ENCODE data around the gene ZNF202. TPM values are rescaled to one million over a fixed set of nuclear protein-coding genes. Genes with fewer than 3 reads are reported as not detected.

The ZNF202 gene
- 8.0 and 10.0 TPM in 2 replicates for polyA plus RNA-seq (2011; rRNA removed)
- 9.7 and 10.8 TPM in 2 replicates for polyA minus RNA-seq (2011; rRNA and poly(A)+ RNA removed)

DNA sequence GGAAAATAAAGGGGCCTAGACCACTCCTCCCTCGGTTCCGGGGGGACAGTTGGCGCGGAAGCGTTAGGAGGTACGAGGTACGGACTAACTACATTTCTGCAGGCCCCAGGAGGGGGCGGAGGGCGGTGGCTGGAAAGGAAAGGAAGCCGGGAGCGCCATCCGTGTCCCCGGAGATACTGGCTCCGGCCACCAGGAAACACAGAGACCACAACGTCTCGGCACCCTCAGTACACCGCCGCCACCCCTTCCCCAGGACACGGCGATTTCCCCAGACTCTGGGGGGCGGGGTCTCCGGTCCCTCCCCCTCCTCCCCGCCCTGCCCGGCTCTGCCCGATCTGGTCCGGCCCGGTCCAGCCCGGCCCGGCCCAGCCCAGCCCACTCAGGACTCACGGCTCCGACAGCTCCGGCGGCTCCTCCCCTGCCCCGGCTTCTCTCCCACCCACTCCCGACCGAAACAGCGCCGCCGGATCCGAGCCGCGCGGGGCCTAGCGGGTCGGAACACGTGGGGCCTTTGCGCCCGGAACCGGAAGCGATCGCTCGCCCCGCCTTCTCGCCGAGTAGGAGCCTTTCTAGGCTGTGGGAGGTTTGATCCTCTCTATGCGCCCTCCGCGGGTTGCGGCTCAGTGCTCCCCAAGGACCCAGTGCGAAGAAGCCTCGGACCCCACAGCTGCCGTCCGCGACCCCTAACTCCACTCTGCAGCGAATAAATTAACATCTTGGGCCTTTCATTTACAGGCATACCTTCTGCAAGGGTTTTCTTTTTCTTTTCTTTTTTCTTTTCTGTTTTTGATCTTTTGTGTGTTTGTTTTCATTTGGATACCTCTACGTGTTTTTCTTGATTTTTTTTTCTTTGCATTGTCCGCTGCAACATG is at the start of gene ZNF202:
ZNF202 (minus strand) TSS at position 502 of the 872 bp plus-strand sequence. CDS start 10,772 bp downstream, outside the sequence.
- TF ChIP-seq, protein P1, sequence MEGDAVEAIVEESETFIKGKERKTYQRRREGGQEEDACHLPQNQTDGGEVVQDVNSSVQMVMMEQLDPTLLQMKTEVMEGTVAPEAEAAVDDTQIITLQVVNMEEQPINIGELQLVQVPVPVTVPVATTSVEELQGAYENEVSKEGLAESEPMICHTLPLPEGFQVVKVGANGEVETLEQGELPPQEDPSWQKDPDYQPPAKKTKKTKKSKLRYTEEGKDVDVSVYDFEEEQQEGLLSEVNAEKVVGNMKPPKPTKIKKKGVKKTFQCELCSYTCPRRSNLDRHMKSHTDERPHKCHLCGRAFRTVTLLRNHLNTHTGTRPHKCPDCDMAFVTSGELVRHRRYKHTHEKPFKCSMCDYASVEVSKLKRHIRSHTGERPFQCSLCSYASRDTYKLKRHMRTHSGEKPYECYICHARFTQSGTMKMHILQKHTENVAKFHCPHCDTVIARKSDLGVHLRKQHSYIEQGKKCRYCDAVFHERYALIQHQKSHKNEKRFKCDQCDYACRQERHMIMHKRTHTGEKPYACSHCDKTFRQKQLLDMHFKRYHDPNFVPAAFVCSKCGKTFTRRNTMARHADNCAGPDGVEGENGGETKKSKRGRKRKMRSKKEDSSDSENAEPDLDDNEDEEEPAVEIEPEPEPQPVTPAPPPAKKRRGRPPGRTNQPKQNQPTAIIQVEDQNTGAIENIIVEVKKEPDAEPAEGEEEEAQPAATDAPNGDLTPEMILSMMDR (IDR thresholded peaks at IDR 0.05; ENCODE audit: low read depth, low read length), result 0 out of 2 replicates have a peak, but pooled peaks have one; percentile 7
- CTCF ChIA-PET, result no interaction called here
- no peaks in the 10 kb centered on the region for H3K9me3 ChIP-seq (ENCODE audit: control insufficient read depth, insufficient read depth, low read length)
- peak; percentile 66 for DNase-seq (ENCODE audit: low read depth, low spot score)
- peak within 1 kb of the TSS; percentile 47 for H3K27ac ChIP-seq (ENCODE audit: low read depth, low read length)
- POLR2A ChIA-PET, result no interaction called here
- no peaks in the 10 kb centered on the region for H3K27me3 ChIP-seq (ENCODE audit: control insufficient read depth, insufficient read depth, low read length)
- H3K4me3 ChIP-seq (ENCODE audit: low read depth, low read length), result peak within 1 kb of the TSS; percentile 85

GRCh38 chr11:123783536-123783935 is 42.1 kb upstream of the ZNF202 start:
- no peaks in the 10 kb centered on the region for H3K27me3 ChIP-seq (ENCODE audit: control insufficient read depth, insufficient read depth, low read length)
- no peak overlapping the region for H3K4me3 ChIP-seq (ENCODE audit: low read depth, low read length)
- ChIA-PET CTCF (no interaction called here), POLR2A (no interaction called here)
- H3K9me3 ChIP-seq (ENCODE audit: control insufficient read depth, insufficient read depth, low read length), result no peaks in the 10 kb centered on the region
- TF ChIP-seq, protein P1 (IDR thresholded peaks at IDR 0.05; ENCODE audit: low read depth, low read length), result no peak
- H3K27ac ChIP-seq (ENCODE audit: low read depth, low read length), result no peak overlapping the region
- no peak for DNase-seq (ENCODE audit: low read depth, low spot score)

- TF ChIP-seq, protein P1 (IDR thresholded peaks at IDR 0.05; ENCODE audit: low read depth, low read length), result no peak
- no peak overlapping the region for H3K27ac ChIP-seq (ENCODE audit: low read depth, low read length)
- no peak for DNase-seq (ENCODE audit: low read depth, low spot score)
- no peak overlapping the region for H3K4me3 ChIP-seq (ENCODE audit: low read depth, low read length)
- ChIA-PET POLR2A (interaction anchor here (0.6 kb wide), 1 partner anchor 44 kb away, joined by 7 read pairs; no protein-coding TSS in a partner anchor), CTCF (no interaction called here)
- no peaks in the 10 kb centered on the region for H3K27me3 ChIP-seq (ENCODE audit: control insufficient read depth, insufficient read depth, low read length)
- H3K9me3 ChIP-seq (ENCODE audit: control insufficient read depth, insufficient read depth, low read length), result no peaks in the 10 kb centered on the region
These were observed 37.1 kb upstream of the ZNF202 start for GRCh38 chr11:123778511-123778910.

GRCh38 chr11:123775715-123776549 is 34.5 kb upstream of the ZNF202 start:
- DNase-seq (ENCODE audit: low read depth, low spot score), result no peak
- CTCF ChIA-PET, result no interaction called here

More at GRCh38 chr11:123775715-123776549, 34.5 kb upstream of the ZNF202 start:
- TF ChIP-seq, protein P1 (IDR thresholded peaks at IDR 0.05; ENCODE audit: low read depth, low read length), result no peak
- Histone ChIP-seq H3K27ac (ENCODE audit: low read depth, low read length) (no peak overlapping the region), H3K9me3 (ENCODE audit: control insufficient read depth, insufficient read depth, low read length) (no peaks in the 10 kb centered on the region), H3K4me3 (ENCODE audit: low read depth, low read length) (no peak overlapping the region), H3K27me3 (ENCODE audit: control insufficient read depth, insufficient read depth, low read length) (no peaks in the 10 kb centered on the region)
- POLR2A ChIA-PET, result no interaction called here
